ENCODE measurements around the gene ROM1. TPM values are rescaled to one million over a fixed set of nuclear protein-coding genes. Genes with fewer than 3 reads are reported as not detected.
A peak's percentile ranks its signal among the peaks of the same experiment; 100 is the strongest.

ROM1 gene
- polyA plus RNA-seq, 1 donor (not counting 4 experiments of a cell fraction or from before 2014, with no cell fraction given) = 1.5 TPM

GRCh38 chr11:62600367-62601121, 12.5 kb upstream of the ROM1 start:
- peaks cover 48% of the 10 kb centered on the region for H3K79me2 ChIP-seq (ENCODE audit: control insufficient read depth, insufficient read depth, low read length)
- FAIRE-seq (no peak), DNase-seq (ENCODE audit: low read depth, low spot score) (no peak)
- dilution Hi-C loops (cut with MboI; ENCODE audit: extremely low pct_ligation_motif_present, low sequenced_read_pairs) = no loop called here
- H3K27me3 ChIP-seq (ENCODE audit: control insufficient read depth, extremely low read depth, insufficient read depth, low read length) = no peaks in the 10 kb centered on the region
- no peaks in the 10 kb centered on the region for H4K20me1 ChIP-seq (ENCODE audit: control insufficient read depth, extremely low read depth, insufficient read depth, low read length)
- peaks cover 36 to 37% of the 10 kb centered on the region in 2 experiments for H3K36me3 ChIP-seq (ENCODE audit: control insufficient read depth in 2 of 2, extremely low read depth in 1 of 2, insufficient read depth in 2 of 2, low read length in 2 of 2)
- peaks cover 14% of the 10 kb centered on the region for H3K4me1 ChIP-seq (ENCODE audit: control insufficient read depth, extremely low read depth, insufficient read depth, low read length)
- H3K4me3 ChIP-seq (ENCODE audit: control insufficient read depth in 2 of 3, extremely low read depth in 1 of 3, insufficient read depth in 2 of 3, low read depth in 1 of 3, low read length in 3 of 3) = peak overlapping the region; percentile 77 to 99 (median 86)
- H3K9me1 ChIP-seq (ENCODE audit: control insufficient read depth, extremely low read depth, insufficient read depth, low read length) = no peaks in the 10 kb centered on the region
- H3K27ac ChIP-seq (ENCODE audit: control insufficient read depth, insufficient read depth, low read length) = peak overlapping the region; percentile 95
- H3K4me2 ChIP-seq (ENCODE audit: control insufficient read depth, extremely low read depth, insufficient read depth, low read depth, low read length) = peak overlapping the region; percentile 99
- no peak overlapping the region for H2AFZ ChIP-seq (ENCODE audit: control insufficient read depth, low read length)
- no peaks in the 10 kb centered on the region for H3K9me3 ChIP-seq (ENCODE audit: control insufficient read depth, low read depth, low read length)
- TF ChIP-seq CTCF (optimal IDR thresholded peaks at IDR 0.05 in 1 of 3, IDR thresholded peaks at IDR 0.05 in 1 of 3, conservative IDR thresholded peaks at IDR 0.05 in 1 of 3; ENCODE audit: extremely low read depth in 1 of 3, insufficient read depth in 2 of 3, low read length in 3 of 3) = no peak
- no peak for TF ChIP-seq EZH2 (IDR thresholded peaks at IDR 0.05; ENCODE audit: low read length)
- peak overlapping the region; percentile 95 for H3K9ac ChIP-seq (ENCODE audit: control insufficient read depth, extremely low read depth, insufficient read depth, low read length)

- H3K9me3 ChIP-seq (ENCODE audit: control insufficient read depth, low read depth, low read length) = no peaks in the 10 kb centered on the region
These were observed 12.0 kb upstream of the ROM1 start for GRCh38 chr11:62601122-62601371.

More at GRCh38 chr11:62601122-62601371, 12.0 kb upstream of the ROM1 start:
- dilution Hi-C loops (cut with MboI; ENCODE audit: extremely low pct_ligation_motif_present, low sequenced_read_pairs) = no loop called here
- H3K36me3 ChIP-seq (ENCODE audit: control insufficient read depth in 2 of 2, extremely low read depth in 1 of 2, insufficient read depth in 2 of 2, low read length in 2 of 2) = peaks cover 31 to 32% of the 10 kb centered on the region in 2 experiments
- no peak overlapping the region for H2AFZ ChIP-seq (ENCODE audit: control insufficient read depth, low read length)
- peaks cover 45% of the 10 kb centered on the region for H3K79me2 ChIP-seq (ENCODE audit: control insufficient read depth, insufficient read depth, low read length)
- peak overlapping the region; percentile 99 for H3K4me2 ChIP-seq (ENCODE audit: control insufficient read depth, extremely low read depth, insufficient read depth, low read depth, low read length)
- peak overlapping the region; percentile 95 for H3K9ac ChIP-seq (ENCODE audit: control insufficient read depth, extremely low read depth, insufficient read depth, low read length)
- DNase-seq (ENCODE audit: low read depth, low spot score) = no peak
- no peaks in the 10 kb centered on the region for H4K20me1 ChIP-seq (ENCODE audit: control insufficient read depth, extremely low read depth, insufficient read depth, low read length)
- no peak for TF ChIP-seq CTCF (optimal IDR thresholded peaks at IDR 0.05 in 1 of 3, IDR thresholded peaks at IDR 0.05 in 1 of 3, conservative IDR thresholded peaks at IDR 0.05 in 1 of 3; ENCODE audit: extremely low read depth in 1 of 3, insufficient read depth in 2 of 3, low read length in 3 of 3)
- TF ChIP-seq EZH2 (IDR thresholded peaks at IDR 0.05; ENCODE audit: low read length) = no peak
- H3K4me3 ChIP-seq (ENCODE audit: control insufficient read depth in 2 of 3, extremely low read depth in 1 of 3, insufficient read depth in 2 of 3, low read depth in 1 of 3, low read length in 3 of 3) = peak overlapping the region; percentile 77 to 99 (median 86)
- no peaks in the 10 kb centered on the region for H3K27me3 ChIP-seq (ENCODE audit: control insufficient read depth, extremely low read depth, insufficient read depth, low read length)
- no peaks in the 10 kb centered on the region for H3K9me1 ChIP-seq (ENCODE audit: control insufficient read depth, extremely low read depth, insufficient read depth, low read length)
- no peak for FAIRE-seq
- H3K27ac ChIP-seq (ENCODE audit: control insufficient read depth, insufficient read depth, low read length) = peak overlapping the region; percentile 95
- H3K4me1 ChIP-seq (ENCODE audit: control insufficient read depth, extremely low read depth, insufficient read depth, low read length) = peaks cover 14% of the 10 kb centered on the region

All from keratinocyte (primary cell).